A673 (cell line): ENCODE measurements around the gene SAMD3. TPM values are rescaled to one million over a fixed set of nuclear protein-coding genes. Genes with fewer than 3 reads are reported as not detected.
"Not testable (repeated sequence)": the region's sequence is repeated elsewhere in the genome, so short reads cannot be mapped to it uniquely, and the experiment has no call there.

Experiments
- BruUV-seq: library from RNA; stranded (reverse); fragments of 400-500 nt; replicated peaks from 2 replicates; lab custom pipeline; 2021; lab: Mats Ljungman, UMichigan
- CTCF ChIA-PET: fragments of 300-600 bp; sonication (Branson Sonifier 250); formaldehyde crosslinking; loops from one replicate; lab custom pipeline; 2022; ENCODE audit warnings: antibody characterized with exemption; lab: Charles Lee
- POLR2A ChIA-PET: fragments of 300-600 bp; sonication (Branson Sonifier 250); formaldehyde crosslinking; loops from one replicate; lab custom pipeline; 2022; ENCODE audit warnings: antibody characterized with exemption; ENCODE audit not compliant: low non-redundant PET; lab: Charles Lee
- DNase-seq: peaks from one replicate; pipeline ENCODE4 v3.0.0-alpha.2; 2015; ENCODE audit warnings: low spot score
- H3K27ac ChIP-seq: fragments of 200-600 bp; sonication (generic); 2 replicates; pipeline ENCODE4 v1.5.1; 2016; ENCODE audit warnings: mixed run types, low read depth, mild to moderate bottlenecking, mixed read lengths, antibody characterized with exemption, low read length; ENCODE audit not compliant: poor library complexity, severe bottlenecking
- H3K27me3 ChIP-seq: fragments of 200-600 bp; sonication (generic); replicated peaks from 2 replicates; pipeline ENCODE4 v1.6.1; 2017; ENCODE audit warnings: mixed run types, low read depth, mild to moderate bottlenecking, mixed read lengths, antibody characterized with exemption, low read length; ENCODE audit not compliant: insufficient read depth, poor library complexity
- H3K36me3 ChIP-seq: fragments of 200-600 bp; sonication (generic); 2 replicates; pipeline ENCODE4 v1.6.1; 2016; ENCODE audit warnings: mixed run types, mild to moderate bottlenecking, mixed read lengths, antibody characterized with exemption, low read length; ENCODE audit not compliant: insufficient read depth, poor library complexity, severe bottlenecking
- H3K4me1 ChIP-seq: fragments of 200-600 bp; sonication (generic); 2 replicates; pipeline ENCODE4 v1.6.1; 2017; ENCODE audit warnings: mixed run types, mild to moderate bottlenecking, mixed read lengths, antibody characterized with exemption, low read length; ENCODE audit not compliant: insufficient read depth, poor library complexity, severe bottlenecking
- H3K4me3 ChIP-seq: fragments of 200-600 bp; sonication (generic); 2 replicates; pipeline ENCODE4 v1.5.1; 2016; ENCODE audit warnings: low read depth, mixed run types, mild to moderate bottlenecking, mixed read lengths, low read length; ENCODE audit not compliant: poor library complexity, severe bottlenecking
- H3K9me3 ChIP-seq: fragments of 200-600 bp; sonication (generic); 2 replicates; pipeline ENCODE4 v1.6.1; 2016; ENCODE audit warnings: mixed run types, low read depth, mild to moderate bottlenecking, mixed read lengths, antibody characterized with exemption, low read length; ENCODE audit not compliant: poor library complexity, severe bottlenecking
- EZH2 ChIP-seq: fragments of 200-600 bp; sonication (generic); IDR thresholded peaks from 2 replicates; pipeline ENCODE4 v1.6.1; 2017; ENCODE audit warnings: borderline replicate concordance, low read depth, mild to moderate bottlenecking, mixed read lengths, antibody characterized with exemption, low read length; ENCODE audit not compliant: poor library complexity, severe bottlenecking
- intact Hi-C: fragments of 100-400 bp; cut with micrococcal nuclease; formaldehyde crosslinking; loops from one replicate; pipeline ENCODE4 v1.10.0; 2022; ENCODE audit not compliant: unreplicated experiment
- total RNA-seq: library from RNA; stranded (reverse); gene quantifications from 2 replicates; pipeline ENCODE4 v1.2.3, GENCODE V29; 2021
- TF ChIP-seq, protein P1 (sequence below): fragments of 300-800, 200-600 bp; sonication (generic); conservative IDR thresholded peaks from 2 replicates; pipeline ENCODE4 v1.5.1; 2017; ENCODE audit warnings: low read depth, mild to moderate bottlenecking, antibody characterized with exemption, low read length, moderate library complexity, mixed read lengths

Gene SAMD3
- total RNA-seq, 1 experiment from 2014 or later: not detected

- Histone ChIP-seq H3K27me3 (no peaks in the 10 kb centered on the region), H3K27ac (no peak overlapping the region), H3K4me1 (no peaks in the 10 kb centered on the region), H3K36me3 (no peaks in the 10 kb centered on the region), H3K9me3 (no peaks in the 10 kb centered on the region), H3K4me3 (no peak overlapping the region)
- DNase-seq: no peak
- intact Hi-C loops: no loop called here
- ChIA-PET POLR2A (no interaction called here), CTCF (no interaction called here)
- no peak for TF ChIP-seq EZH2
- TF ChIP-seq, protein P1, sequence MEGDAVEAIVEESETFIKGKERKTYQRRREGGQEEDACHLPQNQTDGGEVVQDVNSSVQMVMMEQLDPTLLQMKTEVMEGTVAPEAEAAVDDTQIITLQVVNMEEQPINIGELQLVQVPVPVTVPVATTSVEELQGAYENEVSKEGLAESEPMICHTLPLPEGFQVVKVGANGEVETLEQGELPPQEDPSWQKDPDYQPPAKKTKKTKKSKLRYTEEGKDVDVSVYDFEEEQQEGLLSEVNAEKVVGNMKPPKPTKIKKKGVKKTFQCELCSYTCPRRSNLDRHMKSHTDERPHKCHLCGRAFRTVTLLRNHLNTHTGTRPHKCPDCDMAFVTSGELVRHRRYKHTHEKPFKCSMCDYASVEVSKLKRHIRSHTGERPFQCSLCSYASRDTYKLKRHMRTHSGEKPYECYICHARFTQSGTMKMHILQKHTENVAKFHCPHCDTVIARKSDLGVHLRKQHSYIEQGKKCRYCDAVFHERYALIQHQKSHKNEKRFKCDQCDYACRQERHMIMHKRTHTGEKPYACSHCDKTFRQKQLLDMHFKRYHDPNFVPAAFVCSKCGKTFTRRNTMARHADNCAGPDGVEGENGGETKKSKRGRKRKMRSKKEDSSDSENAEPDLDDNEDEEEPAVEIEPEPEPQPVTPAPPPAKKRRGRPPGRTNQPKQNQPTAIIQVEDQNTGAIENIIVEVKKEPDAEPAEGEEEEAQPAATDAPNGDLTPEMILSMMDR: no peak
- BruUV-seq: no TSS peak
Observed at GRCh38 chr6:130262008-130262407, 39.3 kb upstream of the SAMD3 start.

GRCh38 chr6:130261558-130261957 is 38.8 kb upstream of the SAMD3 start:
- BruUV-seq, H3K27ac ChIP-seq, POLR2A ChIA-PET, H3K4me1 ChIP-seq, H3K9me3 ChIP-seq, H3K36me3 ChIP-seq, DNase-seq, H3K27me3 ChIP-seq, H3K4me3 ChIP-seq, intact Hi-C loops, CTCF ChIA-PET: not testable (repeated sequence)

DNA sequence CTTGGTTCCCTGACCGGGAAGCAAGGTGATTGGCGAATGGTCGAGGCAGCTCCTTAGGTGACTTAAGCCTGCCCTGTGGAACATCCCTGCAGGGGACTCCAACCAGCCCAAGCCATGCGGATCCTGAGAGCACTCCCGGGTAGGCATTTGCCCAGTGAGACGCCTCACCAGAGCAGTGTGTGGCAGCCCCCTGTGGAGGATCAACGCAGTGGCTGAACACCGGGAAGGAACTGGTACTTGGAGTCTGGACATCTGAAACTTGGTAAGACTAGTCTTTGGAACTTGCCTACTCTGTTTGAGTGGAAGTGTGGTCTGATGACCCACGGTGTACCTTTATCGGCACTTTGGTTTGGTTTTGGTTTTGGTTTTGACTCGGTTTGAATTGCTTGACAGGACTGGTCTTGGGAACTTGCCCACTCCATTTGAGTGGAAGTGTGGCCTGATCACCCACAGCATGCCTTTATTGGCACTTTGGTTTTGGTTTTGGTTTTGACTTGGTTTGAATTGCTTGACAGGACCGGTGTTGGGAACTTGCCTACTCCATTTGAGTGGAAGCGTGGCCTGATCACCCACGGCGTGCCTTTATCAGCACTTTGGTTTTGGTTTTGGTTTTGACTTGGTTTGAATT is 38.0 kb upstream of the SAMD3 start:
- H3K36me3 ChIP-seq, POLR2A ChIA-PET, CTCF ChIA-PET, H3K27me3 ChIP-seq, intact Hi-C loops, BruUV-seq, H3K4me1 ChIP-seq, H3K27ac ChIP-seq, H3K9me3 ChIP-seq, H3K4me3 ChIP-seq, DNase-seq: not testable (repeated sequence)

DNA sequence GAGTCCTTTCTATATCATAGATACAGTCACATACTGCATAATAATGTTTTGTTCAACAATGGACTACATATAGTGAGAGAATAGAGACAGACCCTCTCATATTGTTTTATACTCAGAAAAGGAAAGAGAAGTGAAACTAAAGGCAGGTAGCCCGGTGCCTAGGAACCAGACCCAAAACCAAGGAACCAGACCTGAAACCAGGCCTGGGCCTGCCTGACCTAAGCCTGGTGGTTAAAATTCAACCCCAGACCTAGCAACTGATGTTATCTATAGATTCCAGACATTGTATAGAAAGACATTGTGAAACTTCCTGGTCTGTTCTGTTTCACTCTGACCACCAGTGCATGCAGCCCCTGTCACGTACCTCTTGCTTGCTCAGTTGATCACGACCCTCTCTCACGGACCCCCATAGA is 37.3 kb upstream of the SAMD3 start:
- H3K4me3 ChIP-seq, H3K4me1 ChIP-seq, CTCF ChIA-PET, H3K36me3 ChIP-seq, H3K27me3 ChIP-seq, BruUV-seq, H3K27ac ChIP-seq, DNase-seq, intact Hi-C loops, POLR2A ChIA-PET, H3K9me3 ChIP-seq: not testable (repeated sequence)
